Prostate gland (tissue), 2 donors: ENCODE measurements around the gene PRMT5. TPM values are rescaled to one million over a fixed set of nuclear protein-coding genes. Genes with fewer than 3 reads are reported as not detected.
A peak's percentile ranks its signal among the peaks of the same experiment; 100 is the strongest.

Experiments
- DNase-seq: peaks from one replicate; pipeline ENCODE4 v3.0.0-alpha.2; 2019; ENCODE audit warnings: low spot score
- H3K27ac ChIP-seq, 2 donors: fragments of 200-600 bp; sonication (generic); 2 replicates each; pipeline ENCODE4 v1.5.1; 2017 to 2019
- H3K27me3 ChIP-seq: fragments of 200-600 bp; sonication (generic); replicated peaks from 2 replicates; pipeline ENCODE4 v1.5.1; 2019; ENCODE audit not compliant: insufficient read depth
- H3K36me3 ChIP-seq, 2 donors: fragments of 200-600 bp; sonication (generic); 1 replicate in 1 of 2; 2 replicates in 1 of 2; pipeline versions ENCODE4 v1.5.1 to v1.8.1; 2017 to 2019
- H3K4me1 ChIP-seq: fragments of 200-600 bp; sonication (generic); replicated peaks from 2 replicates; pipeline ENCODE4 v1.5.1; 2019
- H3K4me3 ChIP-seq, 2 donors: fragments of 200-600 bp; sonication (generic); 2 replicates each; pipeline ENCODE4 v1.5.1; 2017 to 2019
- H3K9me3 ChIP-seq: fragments of 200-600 bp; sonication (generic); 2 replicates; pipeline ENCODE4 v1.5.1; 2017
- POLR2A ChIP-seq: fragments of 450-650 bp; IDR thresholded peaks from one replicate; pipeline ENCODE4 v1.6.1; 2016; ENCODE audit warnings: antibody characterized with exemption, mild to moderate bottlenecking
- POLR2AphosphoS5 ChIP-seq: sonication (generic); formaldehyde crosslinking; IDR thresholded peaks from one replicate; pipeline ENCODE4 v1.6.1; 2017; ENCODE audit warnings: antibody characterized with exemption
- WGBS: methylation state at CpG from one replicate; pipeline ENCODE4 v1.1.5; 2018; 5-methylcytosine and 5-hydroxymethylcytosine counted together
- intact Hi-C: fragments of 100-400 bp; cut with DNase I; formaldehyde crosslinking; loops from one replicate; pipeline ENCODE4 v1.14.2; 2022
- total RNA-seq, 2 donors: library from RNA; depleted of rRNA; stranded (reverse); fragments of >200 nt; gene quantifications; one replicate each; pipeline ENCODE4 v1.1.0, GENCODE V29; 2016
- TF ChIP-seq, protein P1 (sequence below), 4 experiments: fragments of 200-600 bp in 2 of 4; fragments of 450-650 bp in 2 of 4; sonication (generic) in 2 of 4; IDR thresholded peaks; 1 replicate in 3 of 4; 2 replicates in 1 of 4; pipeline ENCODE4 v1.5.1; 2016 to 2019; ENCODE audit warnings: antibody characterized with exemption in 4 of 4, mild to moderate bottlenecking in 2 of 4, moderate library complexity in 2 of 4

The PRMT5 gene
- total RNA-seq, 2 donors from 2014 or later: 65.0 to 71.0 TPM

DNA sequence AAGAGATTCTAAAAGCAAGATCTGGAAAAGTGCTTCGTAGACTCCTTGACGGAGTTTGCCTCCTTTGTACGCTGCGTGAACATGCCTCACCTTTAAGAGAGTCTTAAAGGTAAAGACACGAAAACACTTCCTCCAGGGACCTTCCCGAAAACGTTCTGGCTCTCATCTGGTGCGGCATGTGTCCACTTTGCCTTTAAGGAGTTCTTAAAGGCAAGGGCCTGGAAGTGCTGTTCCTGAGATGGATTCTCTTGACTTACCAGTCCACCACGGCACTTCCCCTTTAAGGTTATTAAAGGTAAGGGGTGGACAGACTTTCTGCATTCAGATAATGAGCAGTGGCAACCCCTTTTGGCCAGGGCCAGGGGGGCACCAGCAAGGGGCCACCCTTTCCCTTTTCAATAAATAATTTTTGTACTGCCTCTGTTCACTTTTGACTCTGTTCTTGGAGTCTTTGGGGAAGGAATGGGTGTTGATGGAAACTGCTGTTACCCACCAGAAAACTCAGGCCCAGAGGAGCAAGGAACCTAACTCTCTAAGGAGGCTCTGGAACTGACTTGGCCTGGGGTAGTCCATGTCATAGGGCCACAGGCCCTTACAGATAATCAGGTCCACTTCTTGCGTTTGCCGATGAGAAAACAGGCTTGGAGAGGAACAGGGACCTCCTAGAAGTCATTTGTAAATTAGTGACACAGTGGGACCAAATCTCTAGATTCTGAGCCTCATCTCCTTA lies 41.8 kb downstream of the PRMT5 start:
- Histone ChIP-seq H3K4me3 (peak overlapping the region; percentile 41 to 45), H3K9me3 (no peaks in the 10 kb centered on the region), H3K27ac (peak overlapping the region; percentile 72 to 75), H3K4me1 (no peaks in the 10 kb centered on the region), H3K27me3 (no peaks in the 10 kb centered on the region), H3K36me3 (no peaks in the 10 kb centered on the region)
- peak; percentile 82 for DNase-seq
- intact Hi-C loops: no loop called here
- WGBS: 16% methylated on average over 11 of the region's 11 CpGs
- TF ChIP-seq, protein P1, sequence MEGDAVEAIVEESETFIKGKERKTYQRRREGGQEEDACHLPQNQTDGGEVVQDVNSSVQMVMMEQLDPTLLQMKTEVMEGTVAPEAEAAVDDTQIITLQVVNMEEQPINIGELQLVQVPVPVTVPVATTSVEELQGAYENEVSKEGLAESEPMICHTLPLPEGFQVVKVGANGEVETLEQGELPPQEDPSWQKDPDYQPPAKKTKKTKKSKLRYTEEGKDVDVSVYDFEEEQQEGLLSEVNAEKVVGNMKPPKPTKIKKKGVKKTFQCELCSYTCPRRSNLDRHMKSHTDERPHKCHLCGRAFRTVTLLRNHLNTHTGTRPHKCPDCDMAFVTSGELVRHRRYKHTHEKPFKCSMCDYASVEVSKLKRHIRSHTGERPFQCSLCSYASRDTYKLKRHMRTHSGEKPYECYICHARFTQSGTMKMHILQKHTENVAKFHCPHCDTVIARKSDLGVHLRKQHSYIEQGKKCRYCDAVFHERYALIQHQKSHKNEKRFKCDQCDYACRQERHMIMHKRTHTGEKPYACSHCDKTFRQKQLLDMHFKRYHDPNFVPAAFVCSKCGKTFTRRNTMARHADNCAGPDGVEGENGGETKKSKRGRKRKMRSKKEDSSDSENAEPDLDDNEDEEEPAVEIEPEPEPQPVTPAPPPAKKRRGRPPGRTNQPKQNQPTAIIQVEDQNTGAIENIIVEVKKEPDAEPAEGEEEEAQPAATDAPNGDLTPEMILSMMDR (IDR thresholded peaks at IDR 0.05): peak in 1 of 4 experiments; percentile 1
- TF ChIP-seq POLR2A (no peak), POLR2AphosphoS5 (peak; percentile 82)

DNA sequence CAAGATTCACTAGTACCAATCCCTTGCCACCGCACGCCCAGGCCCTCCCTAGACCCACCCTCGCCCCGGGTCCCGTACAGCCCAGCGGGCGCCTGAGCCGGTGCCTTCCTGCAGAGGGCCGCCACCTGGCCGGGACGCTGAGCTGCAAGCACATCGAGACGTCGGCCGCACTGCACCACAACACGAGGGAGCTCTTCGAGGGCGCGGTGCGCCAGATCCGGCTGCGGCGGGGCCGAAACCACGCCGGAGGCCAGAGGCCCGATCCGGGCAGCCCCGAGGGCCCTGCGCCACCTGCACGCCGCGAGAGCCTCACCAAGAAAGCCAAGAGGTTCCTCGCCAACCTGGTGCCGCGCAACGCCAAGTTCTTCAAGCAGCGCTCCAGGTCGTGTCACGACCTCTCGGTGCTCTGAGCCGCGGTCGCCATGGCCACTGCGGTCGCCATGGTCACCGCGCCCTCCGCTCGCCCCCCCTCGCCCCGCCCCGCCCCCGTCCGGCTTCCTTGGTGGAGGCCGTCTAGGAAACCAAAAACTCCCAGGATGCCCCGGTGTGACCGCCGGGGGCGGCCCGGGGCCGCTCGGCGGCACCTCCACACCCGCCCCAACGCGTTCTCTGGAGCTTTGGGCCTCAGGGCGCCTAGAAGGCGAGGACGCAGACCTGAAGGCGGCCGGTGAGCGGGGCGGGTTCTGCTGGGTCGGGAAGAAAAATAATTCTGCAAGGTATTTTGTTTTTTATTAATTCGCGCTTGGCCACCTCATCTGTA lies 42.5 kb downstream of the PRMT5 start:
- intact Hi-C loops: no loop called here
- WGBS: 3% methylated on average over 75 of the region's 77 CpGs
- Histone ChIP-seq H3K36me3 (no peaks in the 10 kb centered on the region), H3K27me3 (no peaks in the 10 kb centered on the region), H3K4me3 (peak overlapping the region; percentile 41 to 45), H3K4me1 (no peaks in the 10 kb centered on the region), H3K27ac (peak overlapping the region; percentile 72 to 75), H3K9me3 (no peaks in the 10 kb centered on the region)
- peak; percentile 64 for DNase-seq
- peak; percentile 47 for TF ChIP-seq POLR2A
- TF ChIP-seq POLR2AphosphoS5: no peak
- TF ChIP-seq, protein P1 (IDR thresholded peaks at IDR 0.05): peak in 2 of 4 experiments; percentile 4 to 21

DNA sequence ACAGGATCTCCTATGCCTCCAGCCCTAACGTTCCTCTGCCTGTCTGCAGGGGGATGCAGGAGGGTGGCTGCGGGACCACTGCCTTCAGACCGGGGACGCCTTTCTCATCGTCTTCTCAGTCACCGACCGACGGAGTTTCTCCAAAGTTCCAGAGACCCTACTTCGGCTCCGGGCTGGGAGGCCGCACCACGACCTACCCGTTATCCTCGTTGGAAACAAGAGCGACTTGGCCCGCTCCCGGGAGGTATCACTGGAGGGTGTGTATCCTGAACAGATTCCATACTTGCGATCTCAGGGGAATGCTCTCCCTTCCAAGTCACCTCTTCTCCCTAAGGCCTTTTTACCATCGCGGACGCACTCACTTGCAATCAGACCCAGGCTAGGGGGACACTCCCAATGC lies 43.2 kb downstream of the PRMT5 start:
- Histone ChIP-seq H3K27ac (peak overlapping the region in 1 of 2 donors; percentile 75), H3K4me1 (no peaks in the 10 kb centered on the region), H3K9me3 (no peaks in the 10 kb centered on the region), H3K4me3 (peak overlapping the region in 1 of 2 donors; percentile 41), H3K36me3 (no peaks in the 10 kb centered on the region), H3K27me3 (no peaks in the 10 kb centered on the region)
- intact Hi-C loops: no loop called here
- TF ChIP-seq, protein P1 (IDR thresholded peaks at IDR 0.05): no peak
- no peak for TF ChIP-seq POLR2AphosphoS5
- no peak for TF ChIP-seq POLR2A
- WGBS: 87% methylated on average over 21 of the region's 21 CpGs
- no peak for DNase-seq

DNA sequence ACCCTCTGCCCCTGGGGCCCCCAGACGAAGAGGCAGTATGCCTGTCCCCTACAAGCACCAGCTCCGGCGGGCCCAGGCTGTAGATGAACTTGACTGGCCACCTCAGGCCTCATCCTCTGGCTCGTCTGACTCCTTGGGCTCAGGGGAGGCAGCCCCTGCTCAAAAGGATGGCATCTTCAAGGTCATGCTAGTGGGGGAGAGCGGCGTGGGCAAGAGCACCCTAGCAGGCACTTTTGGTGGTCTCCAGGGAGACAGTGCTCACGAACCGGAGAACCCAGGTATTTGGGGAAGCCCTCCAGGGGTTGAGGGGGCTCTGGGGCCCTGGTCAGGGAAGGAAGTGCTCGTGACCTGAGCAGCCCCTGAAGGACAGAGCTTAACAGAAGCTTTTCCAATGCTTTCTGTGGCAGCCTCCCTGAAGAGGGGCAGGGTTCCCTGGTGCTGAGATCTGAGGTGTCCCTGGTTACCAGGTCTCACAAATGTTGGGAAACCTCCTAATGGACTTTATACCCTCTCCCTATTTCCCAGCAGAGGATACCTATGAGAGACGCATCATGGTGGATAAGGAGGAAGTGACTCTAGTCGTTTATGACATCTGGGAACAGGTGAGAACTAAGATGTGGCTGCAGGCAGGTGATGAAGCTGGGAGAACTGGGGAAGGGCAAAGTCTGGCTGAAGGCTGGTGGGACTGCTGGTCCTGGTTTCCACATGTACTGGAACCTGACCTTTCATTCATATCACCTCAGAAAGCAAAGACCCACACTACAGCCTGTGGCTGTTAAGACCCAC lies 44.2 kb downstream of the PRMT5 start:
- H3K27me3 ChIP-seq: no peaks in the 10 kb centered on the region
- intact Hi-C loops: no loop called here
- 90% methylated on average over 9 of the region's 11 CpGs for WGBS
- H3K36me3 ChIP-seq: no peaks in the 10 kb centered on the region
- no peaks in the 10 kb centered on the region for H3K9me3 ChIP-seq
- no peak for DNase-seq
- H3K27ac ChIP-seq: no peak overlapping the region
- TF ChIP-seq, protein P1 (IDR thresholded peaks at IDR 0.05): no peak
- TF ChIP-seq POLR2A: no peak
- TF ChIP-seq POLR2AphosphoS5: no peak
- no peaks in the 10 kb centered on the region for H3K4me1 ChIP-seq
- H3K4me3 ChIP-seq: no peak overlapping the region
